ENCODE results near the gene A3GALT2. TPM values are rescaled to one million over a fixed set of nuclear protein-coding genes. Genes with fewer than 3 reads are reported as not detected.

Gene A3GALT2
- not detected in 2 replicates for total RNA-seq

GRCh38 chr1:33320619-33321165 is at the start of gene A3GALT2:
A3GALT2 (minus strand) TSS chr1:33321098; CDS start chr1:33321098, 0 bp downstream.

Other genes with a start within 250 kb of the A3GALT2 start
- gene AZIN2, start 239.9 kb downstream of the A3GALT2 start, total RNA-seq, result 1.2 and 6.0 TPM in 2 replicates
- 3.4 TPM in 2 replicates for gene TRIM62, start 139.1 kb downstream of the A3GALT2 start, total RNA-seq
- 14.6 and 27.9 TPM in 2 replicates for gene ZNF362, start 64.6 kb downstream of the A3GALT2 start, total RNA-seq
- gene PHC2, start 110.0 kb upstream of the A3GALT2 start, total RNA-seq, result 116 and 130 TPM in 2 replicates
- 9.1 and 13.4 TPM in 2 replicates for gene ZSCAN20, start 151.5 kb upstream of the A3GALT2 start, total RNA-seq

All from cardiac ventricle fibroblast (primary cell).